GF-D8 (cell line): ENCODE measurements around the gene SLC6A6.

Source experiments
- DNase-seq: peaks from one replicate; lab custom pipeline; 2025; lab: John Stamatoyannopoulos, UW

Gene SLC6A6

DNA sequence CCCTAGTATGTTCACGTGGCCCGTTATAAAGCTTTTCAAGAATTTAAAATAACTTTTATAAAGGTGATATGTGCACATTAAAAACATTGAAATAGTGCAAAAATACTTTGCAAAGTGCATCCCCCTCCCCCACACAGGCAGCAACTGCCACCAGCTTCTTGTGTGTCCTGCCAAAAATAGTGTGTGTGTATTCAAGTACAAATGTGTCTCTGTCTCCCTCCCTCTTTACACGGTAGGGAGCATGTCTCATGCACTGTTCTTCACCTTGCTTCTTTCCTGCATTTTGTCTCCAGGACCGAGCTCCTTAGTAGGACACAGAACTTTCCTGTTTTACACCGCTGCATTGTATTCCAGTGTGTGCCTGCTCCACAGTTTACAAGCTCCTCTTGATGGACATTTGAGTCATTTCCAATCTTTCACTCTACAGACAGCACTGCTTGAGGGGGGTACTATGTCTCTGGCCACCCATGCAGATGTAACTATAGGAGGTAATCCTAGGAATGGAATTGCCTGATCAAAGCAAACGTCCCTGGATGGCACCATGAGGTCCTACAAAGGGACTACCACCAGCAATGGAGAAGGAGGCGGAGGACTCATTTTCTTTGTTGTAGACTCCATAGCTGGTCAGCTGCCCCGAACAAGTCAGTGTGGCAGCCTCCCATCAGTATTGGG lies 52.4 kb downstream of the SLC6A6 start:
- DNase-seq = no peak

DNA sequence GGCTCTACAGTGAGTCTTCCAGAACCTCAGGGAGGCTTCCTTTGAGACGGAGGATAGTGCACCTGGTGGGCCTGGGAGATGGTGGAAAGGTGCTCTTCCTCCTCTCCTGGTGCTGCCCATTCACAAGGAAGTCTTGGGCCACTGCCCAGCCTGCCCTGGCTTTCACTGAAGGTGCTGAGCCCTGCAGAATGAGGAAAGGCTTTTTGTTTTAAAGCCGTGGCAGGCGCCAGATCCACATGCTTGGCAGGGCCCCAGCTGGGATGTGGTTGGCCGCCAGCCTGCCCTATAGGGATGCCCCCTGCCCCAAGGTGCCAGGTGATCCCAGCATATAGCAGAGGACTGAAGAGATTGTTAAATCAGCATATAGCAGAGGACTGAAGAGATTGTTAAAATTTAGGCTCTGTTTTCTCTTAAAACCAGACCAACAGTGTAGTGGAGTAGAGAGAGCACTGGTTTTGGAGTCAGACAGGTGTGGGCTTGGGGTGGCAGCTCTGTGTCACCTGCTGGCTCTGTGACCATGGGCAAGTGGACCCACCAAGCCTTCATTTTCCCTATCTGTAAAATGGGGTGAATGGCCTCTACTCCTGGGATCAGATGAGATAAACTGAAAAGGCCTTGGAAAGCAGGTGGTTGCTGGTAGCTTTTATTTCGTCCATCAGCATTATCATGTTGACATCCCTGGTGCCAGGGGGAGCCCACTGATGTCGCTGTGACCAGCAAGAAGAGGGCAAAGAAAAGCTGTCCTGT lies 53.3 kb downstream of the SLC6A6 start:
- DNase-seq = no peak

DNA sequence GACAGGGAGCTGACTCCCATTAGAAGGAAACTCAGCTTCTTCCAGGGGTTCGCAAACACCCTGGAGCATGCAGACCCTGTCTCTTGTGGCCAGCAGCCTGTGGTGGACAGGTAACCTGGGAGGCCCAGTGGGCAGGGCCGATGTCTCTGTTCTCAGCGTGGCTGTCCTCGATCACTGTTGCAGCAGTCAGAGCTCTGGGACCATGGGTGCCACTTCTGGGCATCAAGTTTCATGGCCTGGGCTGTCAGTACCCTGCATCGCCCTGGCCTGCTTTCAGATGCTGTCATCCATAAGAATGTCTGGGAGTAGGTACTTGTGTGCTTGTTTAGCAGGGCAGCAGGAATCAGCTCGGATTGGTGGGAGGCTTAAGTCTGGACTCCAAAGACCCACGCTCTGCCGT lies 54.4 kb downstream of the SLC6A6 start:
- DNase-seq = no peak

DNA sequence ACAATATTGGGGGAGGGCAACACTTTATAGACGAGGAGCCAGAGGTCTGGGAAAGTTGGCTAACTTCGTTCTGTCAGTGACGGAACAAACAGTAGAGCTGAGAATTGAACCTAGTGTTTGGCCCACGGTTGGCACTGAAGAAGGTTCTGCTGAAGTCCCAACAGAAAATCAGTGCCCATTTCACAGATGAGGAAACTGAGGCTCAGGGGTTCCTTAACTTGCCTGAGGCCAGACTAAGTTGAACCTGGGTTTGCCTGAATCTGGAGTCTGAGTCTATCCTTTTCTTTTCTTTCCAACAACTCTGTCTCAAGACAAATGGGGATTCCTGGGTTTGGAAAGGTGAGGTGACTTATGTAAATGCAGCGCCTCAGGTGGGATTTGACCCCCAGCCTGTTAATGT lies 55.1 kb downstream of the SLC6A6 start:
- no peak for DNase-seq

DNA sequence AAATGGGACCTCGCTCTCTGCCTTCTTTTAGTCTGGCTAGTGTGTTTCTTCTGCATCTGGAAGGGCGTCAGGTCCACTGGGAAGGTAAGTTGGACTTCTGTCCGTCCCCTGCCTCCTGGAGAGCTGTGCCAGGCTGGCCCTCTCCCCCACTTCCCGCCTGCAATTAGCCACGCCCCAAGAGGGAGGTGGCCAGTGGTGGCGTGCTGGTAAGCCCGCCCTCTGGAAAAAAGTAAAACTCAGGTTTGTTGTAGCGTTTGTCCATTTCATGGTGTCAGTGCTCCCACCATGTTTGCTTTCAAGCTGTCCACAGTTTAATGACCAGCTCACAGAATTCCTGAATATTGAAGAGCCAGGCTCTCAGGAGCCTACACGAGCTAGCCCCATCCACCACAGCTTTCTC lies 55.6 kb downstream of the SLC6A6 start:
- DNase-seq = no peak

DNA sequence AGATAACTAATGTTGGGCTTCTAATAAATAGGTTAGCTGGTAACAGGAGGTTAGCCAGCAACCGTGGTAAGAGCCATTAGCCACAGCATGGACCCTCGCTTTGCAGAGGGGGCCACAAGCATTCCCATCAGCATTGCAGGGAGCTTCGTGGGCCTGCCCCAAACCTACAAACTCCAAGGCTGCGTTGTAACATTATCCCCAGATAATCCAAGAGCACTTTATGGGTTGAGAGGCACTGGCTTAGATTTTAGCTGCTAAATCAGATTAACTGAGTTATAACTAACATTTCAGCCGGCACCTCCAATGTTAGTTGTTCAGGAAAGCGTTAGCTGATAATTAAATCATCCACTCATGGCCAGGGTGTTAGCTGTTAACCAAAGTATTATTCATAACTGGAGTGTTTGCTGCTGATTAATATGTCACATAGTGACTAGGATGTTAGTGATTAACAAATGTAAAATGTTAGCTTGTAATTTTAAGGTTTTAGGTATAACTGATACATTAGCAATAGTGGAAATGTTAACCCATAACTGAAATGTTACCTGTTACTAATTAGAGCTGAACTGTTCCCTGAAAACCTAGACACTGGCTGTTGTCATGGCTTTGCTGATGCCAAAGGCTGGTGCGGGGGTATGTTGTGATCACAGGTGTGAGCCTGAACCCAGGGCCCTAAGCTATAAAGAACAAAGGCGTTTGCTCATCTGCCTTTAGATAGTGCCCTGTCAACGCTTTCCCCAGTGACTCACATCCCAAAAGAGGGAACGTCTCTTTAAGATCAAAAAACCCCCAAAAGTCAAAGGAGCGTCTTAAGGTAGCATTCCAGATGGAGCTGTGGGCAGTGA lies 56.2 kb downstream of the SLC6A6 start:
- no peak for DNase-seq

DNA sequence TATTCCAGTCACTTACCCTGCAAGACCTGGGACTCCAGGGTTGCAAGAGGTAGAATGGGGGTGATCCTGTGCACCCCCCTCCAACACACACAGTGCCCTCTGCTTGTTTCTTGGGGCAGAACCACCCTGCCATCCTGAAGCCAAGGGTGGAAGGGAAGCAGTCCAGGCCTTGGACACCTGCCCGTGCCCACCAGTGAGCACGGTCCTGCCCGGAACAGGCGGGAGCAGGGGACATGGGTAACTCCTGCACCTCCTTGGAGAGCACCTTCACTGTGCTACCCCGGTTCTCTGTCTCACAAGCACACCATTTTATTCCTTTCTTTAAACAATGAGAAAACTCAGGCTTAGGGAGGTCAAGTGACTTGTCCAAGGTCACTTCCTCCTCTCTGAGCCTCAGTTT lies 57.0 kb downstream of the SLC6A6 start:
- no peak for DNase-seq

DNA sequence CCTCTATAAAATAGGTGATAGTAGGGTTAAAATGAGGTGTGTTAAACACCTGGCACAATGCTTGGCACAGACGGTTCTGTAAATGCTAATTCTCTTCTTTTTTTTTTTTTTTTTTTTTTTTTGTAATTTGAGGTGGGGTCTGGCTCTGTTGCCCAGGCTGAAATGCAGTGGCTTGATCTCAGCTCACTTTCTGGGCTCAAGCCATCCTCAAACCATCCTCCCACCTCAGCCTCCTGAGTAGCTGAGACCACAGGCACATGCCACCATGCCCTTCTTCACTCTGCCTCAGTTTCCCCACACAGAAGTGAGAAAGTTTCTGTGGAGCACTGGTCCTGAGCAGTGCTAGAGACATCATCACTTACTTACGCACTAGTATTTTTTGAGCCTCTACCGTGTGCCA lies 57.4 kb downstream of the SLC6A6 start:
- no peak for DNase-seq

DNA sequence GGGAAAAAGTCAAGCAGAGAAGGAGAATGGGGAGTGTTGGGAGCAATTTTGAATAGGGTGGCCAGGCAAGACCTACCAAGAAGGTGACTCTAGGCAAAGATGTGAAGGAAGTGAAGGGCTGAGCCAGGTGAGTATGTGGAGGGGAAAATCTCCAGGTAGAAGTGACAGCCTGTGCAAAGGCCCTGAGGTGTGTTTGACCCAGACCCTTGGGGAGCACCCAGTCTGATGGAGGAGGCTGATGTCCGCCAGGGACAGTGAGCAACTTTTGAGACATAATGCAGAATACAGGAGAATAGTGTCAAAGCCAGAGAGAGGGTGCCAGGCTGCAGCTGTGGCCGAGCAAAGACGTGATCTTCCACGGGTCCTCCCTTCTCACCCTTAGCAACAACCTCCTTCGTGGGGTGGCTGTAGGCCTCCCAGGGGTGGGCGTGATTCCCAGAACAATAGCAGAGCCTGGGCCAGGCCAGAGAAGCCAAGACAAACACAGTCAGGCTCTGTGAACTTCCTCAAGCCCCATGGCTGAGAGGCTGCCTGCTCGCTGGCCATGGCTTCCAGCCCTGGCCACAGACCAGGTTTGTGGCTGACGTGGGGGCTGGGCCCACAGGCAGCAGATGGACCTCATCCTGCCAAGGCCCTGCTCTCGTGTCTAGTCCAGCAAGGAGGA lies 58.1 kb downstream of the SLC6A6 start:
- DNase-seq = no peak

DNA sequence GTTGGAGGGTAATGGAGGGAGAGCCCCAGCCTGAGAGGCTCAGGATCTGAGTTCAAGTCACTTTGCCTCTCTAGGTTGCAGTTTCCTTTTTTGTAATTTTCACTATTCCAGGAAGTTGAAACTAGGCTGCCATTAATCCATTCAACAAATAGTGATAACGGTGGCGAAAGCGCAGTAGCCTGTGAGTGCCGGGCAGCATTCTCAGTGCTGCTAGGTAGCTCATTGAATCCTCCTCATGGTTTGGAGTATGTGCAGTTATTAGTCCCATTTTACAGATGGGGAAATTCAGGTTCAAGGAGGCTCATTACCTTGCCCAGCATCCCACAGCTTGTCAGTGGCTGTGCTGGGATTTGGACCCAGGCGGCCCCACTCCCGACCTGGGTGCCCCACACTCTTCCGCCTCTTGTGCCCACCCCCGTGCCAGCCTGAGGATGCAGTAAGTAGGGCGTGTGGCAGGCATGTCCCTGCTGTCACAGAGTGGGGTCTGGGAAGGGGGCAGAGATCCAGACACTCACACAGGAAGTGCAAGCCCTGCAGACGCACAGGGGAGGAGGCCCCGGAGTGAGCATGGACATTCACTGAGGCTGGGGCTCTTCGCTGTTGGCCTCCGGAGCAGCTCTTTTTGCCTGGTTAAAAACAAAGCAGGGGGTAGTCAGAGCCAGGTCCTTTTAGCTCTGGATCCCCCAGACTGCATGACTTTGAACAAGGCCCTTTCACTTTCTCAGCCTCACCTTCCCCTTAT lies 58.8 kb downstream of the SLC6A6 start:
- DNase-seq = no peak

DNA sequence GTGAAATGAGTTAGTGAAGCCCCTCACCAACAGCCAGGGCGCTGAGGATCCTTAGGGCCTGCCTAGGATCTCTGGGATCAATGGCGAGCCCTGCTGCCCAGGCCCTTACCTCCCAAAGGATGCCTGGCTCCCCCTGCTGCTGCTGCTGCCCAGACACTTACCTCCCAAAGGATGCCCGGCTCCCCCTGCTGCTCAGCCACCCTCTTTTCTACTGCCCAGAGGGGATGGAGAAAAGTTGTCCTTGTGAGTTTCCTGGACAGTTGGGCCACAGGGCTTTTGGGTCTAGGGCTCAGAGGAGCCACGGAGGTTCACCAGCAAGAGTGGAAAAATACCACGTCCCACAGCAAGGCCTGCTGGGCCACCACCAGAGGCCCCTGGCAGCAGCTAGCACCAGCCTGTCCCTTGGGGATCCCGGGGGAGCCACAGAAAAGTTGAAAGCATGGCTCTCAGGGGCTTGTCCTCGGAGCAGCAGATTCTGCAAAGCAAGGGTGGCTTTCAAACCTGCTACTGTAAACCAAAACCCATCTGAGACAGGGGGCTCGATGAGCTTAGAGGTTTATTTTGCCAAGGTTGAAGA lies 59.4 kb downstream of the SLC6A6 start:
- no peak for DNase-seq

DNA sequence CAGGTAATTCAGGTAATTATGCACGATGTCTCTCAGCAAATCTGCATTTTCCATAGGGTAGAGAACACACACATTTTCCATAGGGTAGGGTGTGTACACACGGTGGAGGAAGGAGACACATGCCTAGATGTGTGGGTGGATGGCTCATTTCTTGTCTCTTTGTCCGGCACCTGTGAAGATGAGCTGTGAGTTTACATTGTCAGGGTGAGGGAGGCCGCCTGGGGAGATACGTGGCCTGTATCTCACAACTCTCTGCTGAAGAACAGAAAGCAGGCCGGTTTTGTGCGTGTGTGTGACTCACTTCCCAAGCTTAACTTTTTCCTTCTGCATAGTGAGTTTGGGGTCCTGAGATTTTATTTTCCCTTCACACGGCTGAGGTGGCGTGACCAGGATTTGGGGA lies 60.3 kb downstream of the SLC6A6 start:
- no peak for DNase-seq

DNA sequence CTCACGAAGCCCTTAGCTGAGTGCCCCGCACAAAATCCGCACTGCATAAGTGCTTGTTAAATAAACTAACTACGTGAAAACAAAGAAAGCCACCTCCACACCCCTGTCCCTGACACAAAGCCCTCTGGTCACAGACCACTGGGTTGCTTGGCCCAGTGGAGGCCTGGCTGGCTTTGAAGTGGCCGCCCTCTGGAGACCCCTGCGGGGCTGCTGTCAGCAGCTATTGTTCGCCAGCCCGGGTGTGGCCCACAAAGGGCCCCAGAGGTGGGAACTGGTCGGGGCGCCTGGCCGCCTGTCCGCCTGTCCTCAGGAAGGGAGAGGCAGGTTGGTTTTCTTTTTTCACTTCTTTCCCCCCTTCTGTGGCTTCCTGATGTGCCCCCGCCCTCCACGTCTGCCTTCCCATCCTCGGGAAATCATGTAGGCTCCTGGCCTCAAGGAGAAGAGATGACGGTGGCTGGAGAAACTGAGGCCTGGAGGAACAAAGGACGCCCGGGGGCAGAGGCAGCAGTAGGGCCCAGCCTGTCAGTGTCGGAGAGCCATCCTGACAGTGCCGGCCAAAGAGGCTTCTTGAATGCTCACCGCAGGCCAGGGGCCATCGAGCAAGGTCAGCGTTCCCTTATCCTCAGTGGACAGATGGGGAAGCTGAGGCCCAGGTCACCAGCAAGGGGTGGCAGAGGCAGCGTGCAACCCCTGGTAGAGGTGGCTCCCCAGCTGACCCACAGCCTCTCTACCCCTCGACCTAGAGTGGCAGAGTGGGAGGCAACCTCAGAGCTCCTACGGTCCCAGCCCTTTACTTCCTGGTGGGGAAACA lies 61.1 kb downstream of the SLC6A6 start:
- DNase-seq = no peak

DNA sequence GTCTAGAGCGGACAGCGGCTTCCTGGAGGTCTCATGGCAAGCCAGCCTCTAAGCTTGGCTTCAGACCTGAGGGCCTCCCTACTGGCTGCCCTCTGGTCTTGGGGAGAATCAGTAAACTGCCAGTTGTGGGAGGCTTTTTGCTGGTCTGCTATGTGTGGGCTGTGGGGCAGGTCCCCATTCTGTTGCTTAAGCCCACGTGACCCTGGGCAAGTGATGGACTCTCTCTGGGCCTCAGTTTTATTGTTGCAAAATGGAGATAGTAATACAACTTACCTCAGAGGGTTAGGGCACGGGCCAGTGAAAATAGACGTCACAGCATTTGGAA lies 61.7 kb downstream of the SLC6A6 start:
- DNase-seq = no peak

DNA sequence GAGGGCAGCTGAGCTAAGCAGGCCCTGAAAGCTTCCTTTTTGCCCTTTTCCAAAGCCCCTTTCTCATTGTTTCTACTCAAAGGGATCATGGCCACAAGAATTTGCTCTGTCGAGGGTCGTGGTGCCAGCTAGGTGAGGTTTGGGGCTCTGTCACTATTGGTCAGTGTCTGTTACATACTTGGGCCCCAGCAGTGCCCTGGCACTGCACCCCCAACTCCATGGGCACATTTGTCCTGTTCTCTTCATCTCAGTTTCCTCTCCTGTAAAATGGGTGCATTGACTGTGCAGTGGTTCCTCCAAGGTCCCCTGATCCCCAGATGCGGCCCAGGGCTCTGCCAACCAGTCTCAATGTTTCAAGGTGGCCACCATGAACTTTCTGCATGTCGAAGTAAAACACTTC lies 62.1 kb downstream of the SLC6A6 start:
- DNase-seq = no peak

DNA sequence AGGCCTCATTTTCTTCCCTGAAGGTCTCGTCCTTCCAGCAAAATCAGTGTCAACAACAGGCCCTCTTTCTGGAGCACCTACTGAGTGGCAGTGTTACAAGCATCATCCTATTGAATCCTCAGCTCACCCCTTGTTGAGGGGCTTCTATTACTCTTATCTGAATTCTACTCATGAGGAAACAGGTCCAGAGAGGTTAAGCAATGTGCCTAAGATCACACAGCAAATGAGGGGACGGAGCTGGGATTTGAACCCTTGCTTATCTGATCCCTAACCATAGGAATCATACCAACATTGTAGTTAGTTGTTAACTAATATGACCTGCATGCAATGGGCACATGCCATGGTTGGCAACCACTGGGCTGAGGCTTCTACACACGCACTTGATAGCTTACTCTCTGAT lies 63.0 kb downstream of the SLC6A6 start:
- DNase-seq = no peak

DNA sequence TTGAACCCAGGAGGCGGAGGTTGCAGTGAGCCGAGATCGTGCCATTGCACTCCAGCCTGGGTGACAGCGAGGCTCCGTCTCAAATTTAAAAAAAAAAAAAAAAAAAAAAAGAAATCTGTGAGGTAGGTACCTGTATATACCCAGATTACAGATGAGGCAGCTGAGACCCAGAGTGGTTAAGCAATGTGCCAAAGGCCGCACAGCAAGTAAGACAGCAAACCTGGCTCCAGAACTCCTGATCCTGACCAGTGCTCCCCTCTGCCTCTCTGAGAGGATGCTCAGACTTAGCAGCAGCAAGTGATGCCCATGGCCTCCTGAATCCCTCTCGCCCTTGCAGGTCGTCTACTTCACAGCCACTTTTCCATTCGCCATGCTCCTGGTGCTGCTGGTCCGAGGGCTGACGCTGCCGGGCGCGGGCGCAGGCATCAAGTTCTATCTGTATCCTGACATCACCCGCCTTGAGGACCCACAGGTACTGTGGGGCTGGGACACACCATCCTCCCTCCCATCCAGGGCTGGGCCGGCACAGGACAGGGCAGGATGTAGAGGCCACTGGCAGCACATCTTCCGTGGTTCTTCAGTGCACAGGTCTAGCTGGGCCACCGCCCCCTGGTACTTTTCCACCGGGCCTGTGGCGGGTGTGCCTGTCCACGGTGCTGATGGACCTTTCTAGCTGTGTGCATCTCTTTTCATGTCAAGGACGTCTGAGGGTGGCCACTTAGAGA lies 63.9 kb downstream of the SLC6A6 start:
- DNase-seq = no peak

DNA sequence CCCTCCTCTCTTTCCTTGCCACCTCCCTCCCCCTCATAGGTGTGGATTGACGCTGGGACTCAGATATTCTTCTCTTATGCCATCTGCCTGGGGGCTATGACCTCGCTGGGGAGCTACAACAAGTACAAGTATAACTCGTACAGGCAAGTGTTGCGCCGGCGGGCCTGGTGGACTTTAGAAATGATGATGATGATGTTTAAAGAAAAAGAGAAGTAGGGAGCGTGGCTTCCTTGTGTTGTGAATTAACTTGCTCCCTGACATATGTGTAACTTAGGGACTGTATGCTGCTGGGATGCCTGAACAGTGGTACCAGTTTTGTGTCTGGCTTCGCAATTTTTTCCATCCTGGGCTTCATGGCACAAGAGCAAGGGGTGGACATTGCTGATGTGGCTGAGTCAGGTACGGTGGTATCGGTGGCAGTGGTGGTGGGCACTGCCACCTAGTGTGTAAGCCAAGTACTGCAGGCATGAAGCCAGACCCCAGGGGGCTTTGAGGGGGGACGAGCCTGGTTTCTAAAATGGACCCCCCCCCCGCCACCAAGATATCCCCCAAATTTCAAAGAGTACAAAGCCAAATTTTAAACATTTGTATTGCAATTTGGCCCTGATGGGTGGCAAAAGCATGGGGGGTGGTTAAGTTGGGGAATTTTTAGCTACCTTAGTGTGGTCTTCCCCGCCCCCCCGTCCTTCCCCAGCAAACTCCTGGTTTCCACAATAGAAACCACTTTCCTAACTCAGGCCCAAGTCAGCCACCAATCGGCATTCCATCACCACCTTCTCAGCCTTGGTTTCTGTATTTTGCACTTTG lies 65.6 kb downstream of the SLC6A6 start:
- no peak for DNase-seq

DNA sequence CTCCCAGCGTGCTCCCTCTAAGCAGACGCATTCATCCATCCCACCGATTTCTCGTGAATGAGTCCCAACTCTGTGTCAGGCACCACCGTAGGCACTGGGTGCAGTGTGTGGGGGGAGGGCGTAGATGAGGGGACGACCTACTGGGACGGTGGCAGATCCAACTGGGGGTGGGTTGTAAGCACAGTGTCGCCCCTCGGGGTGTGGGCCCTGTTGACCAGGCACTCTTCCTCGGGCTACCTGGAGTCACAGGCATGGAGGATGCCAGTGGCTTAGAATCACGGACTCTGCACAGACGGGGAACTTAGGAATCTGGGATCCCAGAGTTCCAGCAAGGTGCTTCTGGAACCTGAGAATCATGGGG lies 66.2 kb downstream of the SLC6A6 start:
- DNase-seq = no peak
